Measurements from ENCODE around the gene PRKAG2.

PRKAG2 gene

GRCh38 chr7:151903249-151904032 is 26.5 kb upstream of the PRKAG2 start:
- DNase-seq, result no peak
- in situ Hi-C loops (cut with HindIII; ENCODE audit: low pct_ligation_motif_present, low pct_unique_long_range_greater_than_20kb, low sequenced_read_pairs), result no loop called here

DNA sequence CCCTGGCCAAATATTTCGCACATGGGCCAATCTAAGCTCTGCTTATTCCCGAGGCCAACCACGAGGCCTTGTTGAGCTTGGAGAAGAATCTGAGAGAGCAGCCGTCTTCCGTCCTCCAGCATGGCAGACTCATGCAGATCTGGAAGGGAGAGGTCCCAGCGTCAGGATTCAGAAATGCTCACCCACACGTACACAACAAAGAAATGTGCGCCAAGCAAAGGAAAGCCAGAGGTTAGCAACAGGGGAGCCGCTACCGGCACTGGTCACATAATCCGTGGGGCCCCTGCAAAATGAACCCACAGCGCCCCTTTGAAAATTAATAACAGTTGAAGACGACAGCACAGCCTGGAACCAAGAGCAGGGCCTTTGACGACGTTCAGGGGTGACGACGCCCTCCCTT is 25.4 kb upstream of the PRKAG2 start:
- in situ Hi-C loops (cut with HindIII; ENCODE audit: low pct_ligation_motif_present, low pct_unique_long_range_greater_than_20kb, low sequenced_read_pairs), result no loop called here
- no peak for DNase-seq

GRCh38 chr7:151901828-151902227 is 24.9 kb upstream of the PRKAG2 start:
- no peak for DNase-seq
- in situ Hi-C loops (cut with HindIII; ENCODE audit: low pct_ligation_motif_present, low pct_unique_long_range_greater_than_20kb, low sequenced_read_pairs), result no loop called here

DNA sequence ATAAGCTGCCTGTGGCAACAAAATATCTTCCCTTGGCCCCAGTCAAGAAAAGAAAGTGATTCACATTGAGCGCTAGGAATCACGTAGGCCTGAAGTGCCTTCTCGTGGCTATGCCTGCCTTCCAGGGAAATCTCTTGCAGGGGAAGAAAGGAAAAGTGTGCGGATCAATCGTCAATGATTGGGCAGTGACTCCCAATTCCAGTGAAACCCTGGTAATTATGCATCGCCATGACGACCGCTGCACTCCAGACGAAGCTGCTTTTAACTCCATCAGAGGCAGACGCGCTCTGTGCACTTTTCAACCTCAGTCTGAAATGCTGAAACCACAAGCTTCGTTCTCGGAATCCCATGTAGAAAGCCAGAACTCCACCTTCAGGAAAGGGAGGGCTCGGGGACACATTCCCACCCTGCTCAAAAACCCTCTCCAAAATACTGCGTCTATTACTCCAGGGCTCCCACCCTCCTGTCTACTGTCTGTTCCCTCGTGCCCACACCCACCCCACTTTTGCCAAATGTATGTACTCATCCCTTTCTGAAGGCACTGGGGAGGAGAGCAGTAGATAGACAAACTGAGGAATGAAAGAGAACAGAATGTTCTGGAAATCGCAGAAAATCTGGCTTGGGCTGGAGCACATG is 24.2 kb upstream of the PRKAG2 start:
- in situ Hi-C loops (cut with HindIII; ENCODE audit: low pct_ligation_motif_present, low pct_unique_long_range_greater_than_20kb, low sequenced_read_pairs), result no loop called here
- no peak for DNase-seq

GRCh38 chr7:151900591-151900985 is 23.7 kb upstream of the PRKAG2 start:
- in situ Hi-C loops (cut with HindIII; ENCODE audit: low pct_ligation_motif_present, low pct_unique_long_range_greater_than_20kb, low sequenced_read_pairs), result no loop called here
- DNase-seq, result no peak

DNA sequence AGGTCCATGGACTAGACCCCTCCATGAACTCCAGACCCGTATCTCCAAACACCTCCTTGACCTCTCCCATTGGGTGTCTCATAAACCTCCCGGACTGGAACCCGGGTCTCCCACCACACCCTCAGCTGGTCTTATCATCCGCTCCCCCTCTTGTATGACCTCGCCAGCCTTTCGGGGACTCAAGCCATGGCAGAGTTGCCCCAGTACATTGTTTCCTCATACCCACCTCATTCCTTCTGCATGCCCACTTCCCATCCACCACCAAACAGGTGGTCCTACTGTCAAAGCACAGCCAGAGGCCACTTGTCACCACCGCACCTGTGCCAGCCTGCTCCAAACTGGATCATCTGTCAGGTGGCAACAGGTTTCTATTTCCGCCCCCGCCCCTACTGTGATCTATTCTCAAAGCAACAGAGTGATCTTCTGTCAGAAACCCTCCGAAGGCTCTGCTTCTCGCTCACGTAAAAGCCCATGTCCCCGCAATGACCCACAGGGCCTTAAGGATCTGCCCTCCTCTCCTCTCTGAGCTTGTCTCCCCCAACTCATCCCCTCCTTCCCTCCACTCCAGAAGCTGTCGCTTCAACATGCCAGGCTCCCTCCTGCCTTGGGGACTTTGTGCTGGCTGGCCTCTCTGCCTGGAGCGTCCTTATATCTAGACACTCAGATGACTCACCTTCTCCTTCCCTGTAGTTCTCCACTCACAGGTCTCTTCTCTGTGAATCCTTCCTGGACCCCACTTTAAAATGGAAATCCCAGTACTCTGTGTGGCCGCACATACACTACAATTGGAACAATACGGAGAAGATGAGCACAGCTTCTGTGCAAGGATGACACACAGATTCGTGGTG is 22.8 kb upstream of the PRKAG2 start:
- DNase-seq, result no peak

DNA sequence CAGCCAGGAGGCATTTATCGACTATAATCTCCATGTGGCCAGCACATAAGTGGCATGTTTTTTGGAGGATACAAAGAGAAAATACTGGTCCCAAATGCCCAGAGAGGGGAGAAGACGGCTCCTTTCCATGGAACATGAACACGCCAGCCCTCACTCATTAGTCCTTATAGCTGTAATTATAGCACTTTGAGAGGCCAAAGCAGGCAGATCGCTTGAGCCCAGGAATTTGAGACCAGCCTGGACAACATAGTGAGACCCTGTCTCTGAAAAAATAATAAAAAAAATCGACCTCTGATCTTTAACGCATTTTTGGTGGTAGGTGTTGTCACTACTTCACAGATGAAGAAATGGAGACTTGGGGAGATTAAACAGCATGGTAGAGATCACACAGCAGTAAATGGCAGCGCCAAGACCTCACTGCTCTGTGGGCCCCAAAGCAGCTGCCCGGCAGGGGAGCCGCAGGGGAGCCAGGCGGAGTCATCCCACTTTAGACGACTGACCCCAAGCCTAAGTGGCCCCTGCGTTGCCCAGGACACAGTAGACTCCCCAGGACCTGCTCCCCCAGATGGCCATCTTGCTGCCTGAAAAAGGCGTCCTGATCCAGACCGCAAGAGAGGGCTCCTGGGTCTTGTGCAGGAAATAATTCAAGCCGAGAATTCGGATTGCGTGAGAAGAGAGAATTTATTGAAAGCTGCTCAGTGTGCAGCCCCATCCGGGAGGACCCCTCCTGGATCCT is 21.2 kb upstream of the PRKAG2 start:
- in situ Hi-C loops (cut with HindIII; ENCODE audit: low pct_ligation_motif_present, low pct_unique_long_range_greater_than_20kb, low sequenced_read_pairs), result no loop called here
- no peak for DNase-seq

More for the DNA sequence above, 22.8 kb upstream of the PRKAG2 start:
- in situ Hi-C loops (cut with HindIII; ENCODE audit: low pct_ligation_motif_present, low pct_unique_long_range_greater_than_20kb, low sequenced_read_pairs), result no loop called here

DNA sequence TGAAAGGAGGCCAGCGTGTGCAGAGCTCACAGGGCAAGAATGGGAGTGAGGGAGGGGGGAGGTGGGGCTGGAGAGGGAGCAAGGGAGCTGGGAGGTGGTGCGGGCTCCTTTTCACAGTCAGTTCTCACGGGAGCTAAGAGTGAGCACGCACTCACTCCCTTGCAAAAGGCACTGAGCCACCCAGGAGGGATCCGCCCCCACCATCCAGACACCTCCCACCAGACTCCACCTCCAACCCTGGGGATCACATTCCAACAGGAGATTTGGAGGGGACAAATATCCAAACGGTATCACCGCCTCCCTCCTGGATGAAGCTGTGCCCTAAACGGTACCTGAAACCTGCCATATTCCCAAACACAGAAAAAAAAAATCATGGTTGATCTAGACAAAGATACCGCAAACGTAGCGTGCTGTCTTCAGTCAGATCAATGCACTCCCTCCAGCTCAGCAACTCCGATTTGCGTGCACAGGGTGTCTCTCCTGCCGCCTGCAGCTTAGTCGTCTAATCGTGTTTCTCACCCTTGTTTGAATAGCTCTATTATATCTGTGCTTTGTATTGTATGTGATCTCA is 20.3 kb upstream of the PRKAG2 start:
- DNase-seq, result no peak
- in situ Hi-C loops (cut with HindIII; ENCODE audit: low pct_ligation_motif_present, low pct_unique_long_range_greater_than_20kb, low sequenced_read_pairs), result no loop called here

GRCh38 chr7:151896486-151896885 is 19.6 kb upstream of the PRKAG2 start:
- in situ Hi-C loops (cut with HindIII; ENCODE audit: low pct_ligation_motif_present, low pct_unique_long_range_greater_than_20kb, low sequenced_read_pairs), result no loop called here
- no peak for DNase-seq

DNA sequence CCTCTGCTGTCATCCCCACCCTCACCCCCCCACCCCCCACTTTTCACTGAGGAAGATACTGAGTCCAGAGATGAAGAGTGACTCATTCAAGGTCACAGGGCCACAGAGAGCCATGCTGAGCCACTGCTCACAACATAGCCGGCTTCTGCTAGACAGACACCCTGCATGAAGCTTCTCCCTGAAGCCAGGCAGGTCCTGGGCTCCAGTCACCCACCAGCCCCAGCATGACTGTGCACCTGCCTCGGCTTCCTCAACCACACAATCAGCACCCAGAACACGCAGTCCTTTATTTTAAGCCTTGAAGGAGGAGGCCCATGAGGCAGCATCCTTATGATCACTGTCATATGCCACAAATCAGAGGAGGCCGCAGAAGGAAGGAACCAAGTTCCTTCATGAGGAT is 19.2 kb upstream of the PRKAG2 start:
- no peak for DNase-seq
- in situ Hi-C loops (cut with HindIII; ENCODE audit: low pct_ligation_motif_present, low pct_unique_long_range_greater_than_20kb, low sequenced_read_pairs), result no loop called here

- no peak for DNase-seq
- in situ Hi-C loops (cut with HindIII; ENCODE audit: low pct_ligation_motif_present, low pct_unique_long_range_greater_than_20kb, low sequenced_read_pairs), result no loop called here
These were observed 18.7 kb upstream of the PRKAG2 start for GRCh38 chr7:151895631-151896031.

GRCh38 chr7:151895008-151895630 is 18.2 kb upstream of the PRKAG2 start:
- in situ Hi-C loops (cut with HindIII; ENCODE audit: low pct_ligation_motif_present, low pct_unique_long_range_greater_than_20kb, low sequenced_read_pairs), result no loop called here
- no peak for DNase-seq

DNA sequence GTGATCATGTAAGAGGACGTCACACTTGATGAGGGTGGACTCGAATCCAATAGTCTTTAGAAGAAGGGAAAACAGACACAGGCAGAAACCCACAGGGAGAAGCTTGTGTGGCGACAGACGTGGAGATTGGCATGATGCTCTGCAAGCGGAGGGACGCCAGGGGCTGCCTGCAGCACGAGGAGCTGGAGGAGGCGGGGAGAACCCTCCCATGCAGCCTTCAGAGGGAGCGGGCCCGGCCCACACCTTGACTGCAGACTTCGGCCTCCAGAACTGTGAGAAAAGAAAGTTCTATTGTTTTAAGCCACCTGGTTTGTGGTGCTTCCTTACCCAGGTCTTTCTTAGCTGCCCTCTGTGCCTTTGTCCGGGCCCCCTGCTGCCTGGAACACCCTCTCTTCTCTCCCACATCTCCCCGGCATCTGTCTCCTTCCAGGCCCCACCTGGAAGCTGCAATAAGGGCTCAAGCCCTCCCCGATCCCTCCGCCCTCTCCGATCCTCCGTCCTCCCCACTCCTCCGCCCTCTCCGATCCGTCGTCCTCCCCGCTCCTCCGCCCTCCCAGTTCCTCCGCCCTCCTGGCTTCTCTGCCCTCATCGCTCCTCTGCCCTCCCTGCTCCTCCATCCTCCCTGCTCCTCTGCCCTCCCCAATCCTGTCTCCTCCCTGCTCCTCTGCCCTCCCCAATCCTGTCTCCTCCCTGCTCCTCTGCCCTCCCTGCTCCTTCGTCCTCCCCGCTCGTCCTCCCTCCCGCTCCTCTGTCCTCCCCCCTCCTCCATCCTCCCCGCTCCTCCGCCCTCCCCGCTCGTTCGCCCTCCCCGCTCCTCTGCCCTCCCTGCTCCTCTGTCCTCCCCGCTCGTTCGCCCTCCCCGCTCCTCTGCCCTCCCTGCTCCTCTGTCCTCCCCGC is 17.4 kb upstream of the PRKAG2 start:
- DNase-seq, result no peak
- in situ Hi-C loops (cut with HindIII; ENCODE audit: low pct_ligation_motif_present, low pct_unique_long_range_greater_than_20kb, low sequenced_read_pairs), result no loop called here

DNA sequence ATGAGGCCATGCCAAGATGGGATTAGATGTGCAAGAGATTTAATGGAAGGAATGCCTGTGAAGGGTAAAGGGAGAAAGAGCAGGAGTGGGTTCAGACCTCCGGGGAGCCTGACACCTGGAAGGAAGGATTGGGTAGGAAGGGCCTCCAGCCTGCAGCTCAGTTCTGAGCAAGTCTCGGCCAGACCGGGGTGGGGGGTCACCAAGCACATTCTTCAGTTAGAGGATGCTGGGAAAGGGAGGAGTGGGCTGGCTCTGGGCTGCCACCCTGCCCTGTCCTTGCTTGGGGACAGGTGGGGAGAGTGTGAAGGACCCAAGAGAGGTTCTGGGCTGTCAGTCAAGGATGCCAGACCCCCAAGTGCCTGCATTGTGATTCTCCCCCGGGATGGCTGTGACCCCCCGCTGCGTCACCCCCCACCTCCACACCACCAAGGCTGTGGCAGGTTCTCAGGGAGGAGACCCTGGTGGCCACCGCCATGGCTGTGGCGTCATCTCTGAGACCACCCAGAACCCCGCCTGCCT is 16.5 kb upstream of the PRKAG2 start:
- in situ Hi-C loops (cut with HindIII; ENCODE audit: low pct_ligation_motif_present, low pct_unique_long_range_greater_than_20kb, low sequenced_read_pairs), result no loop called here
- no peak for DNase-seq

DNA sequence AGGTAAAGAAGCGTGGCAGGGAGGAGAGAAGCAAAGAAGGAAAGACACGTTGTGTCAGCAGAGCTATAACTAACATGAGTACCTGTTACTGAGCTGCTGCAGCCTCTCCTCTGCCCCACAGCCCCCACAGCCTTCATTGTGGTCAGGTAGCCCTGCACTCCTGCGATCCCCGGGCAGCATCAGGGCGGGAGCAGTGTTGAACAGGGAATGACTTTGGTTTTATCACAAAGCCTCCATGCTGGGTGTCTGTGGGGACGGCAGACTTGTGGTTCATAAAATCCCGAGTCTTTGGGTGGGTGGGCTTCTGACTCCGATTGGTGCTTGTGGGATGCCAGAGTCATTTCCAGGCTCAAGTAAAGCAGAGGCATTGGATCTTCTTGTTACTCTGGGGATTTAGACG is 14.8 kb upstream of the PRKAG2 start:
- in situ Hi-C loops (cut with HindIII; ENCODE audit: low pct_ligation_motif_present, low pct_unique_long_range_greater_than_20kb, low sequenced_read_pairs), result no loop called here
- DNase-seq, result no peak

GRCh38 chr7:151891182-151891581 is 14.3 kb upstream of the PRKAG2 start:
- no peak for DNase-seq
- in situ Hi-C loops (cut with HindIII; ENCODE audit: low pct_ligation_motif_present, low pct_unique_long_range_greater_than_20kb, low sequenced_read_pairs), result no loop called here
